GM04504 (cell line): ENCODE results near the gene ACSL1.
A peak's percentile ranks its signal among the peaks of the same experiment; 100 is the strongest.

ENCODE experiments used
- DNase-seq: peaks from one replicate; pipeline ENCODE4 v3.0.0-alpha.2; 2012; ENCODE audit warnings: low read depth

Gene ACSL1

DNA sequence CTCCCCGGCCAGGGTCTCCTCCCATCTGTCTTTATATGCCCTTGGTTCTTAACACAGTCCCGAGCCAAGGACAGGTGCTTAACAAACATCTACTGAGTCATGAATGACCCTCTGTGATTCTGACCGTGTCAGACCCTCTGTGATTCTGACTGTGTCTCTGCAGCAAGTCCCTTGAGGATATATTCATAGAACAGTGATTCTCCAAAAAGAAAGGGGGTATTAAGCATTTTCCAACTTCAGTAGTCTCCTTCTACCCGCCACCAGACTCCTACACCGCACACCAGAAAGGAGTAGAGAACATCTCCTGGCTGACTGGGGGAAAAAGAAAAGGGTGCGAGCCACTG lies 13.6 kb downstream of the ACSL1 start:
- DNase-seq = no peak

DNA sequence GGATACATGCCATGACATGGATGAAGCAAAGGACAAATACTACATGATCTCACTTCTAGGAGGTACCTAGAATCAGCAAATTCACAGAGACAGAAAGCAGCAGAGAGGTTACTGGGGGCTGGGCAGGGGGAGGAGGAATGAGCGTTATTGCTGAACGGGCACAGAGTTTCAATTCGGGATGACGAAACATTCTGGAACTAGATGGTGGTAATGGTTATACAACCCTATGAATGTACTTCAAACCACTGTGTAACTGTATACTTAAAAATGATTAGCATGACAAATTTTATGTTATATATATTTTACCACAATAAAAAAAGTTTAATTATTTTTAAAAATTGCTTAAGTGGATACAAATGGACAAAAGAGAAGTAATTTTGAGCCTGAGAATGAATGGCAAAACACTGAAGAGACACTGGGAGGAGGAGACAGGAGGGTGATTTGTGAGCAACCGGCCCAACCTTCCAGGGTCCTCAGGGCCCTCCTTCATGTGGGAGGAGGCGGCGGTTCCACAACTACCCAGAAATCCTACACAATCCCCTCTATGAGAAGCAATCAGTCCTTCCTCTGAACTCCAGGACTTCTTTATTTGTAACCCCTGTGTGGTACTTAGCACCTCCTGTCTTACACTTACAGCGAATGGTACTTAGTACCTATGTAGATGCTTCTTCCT lies 14.1 kb downstream of the ACSL1 start:
- no peak for DNase-seq

- DNase-seq = no peak
Observed at GRCh38 chr4:184810720-184811119, 15.0 kb downstream of the ACSL1 start.

DNA sequence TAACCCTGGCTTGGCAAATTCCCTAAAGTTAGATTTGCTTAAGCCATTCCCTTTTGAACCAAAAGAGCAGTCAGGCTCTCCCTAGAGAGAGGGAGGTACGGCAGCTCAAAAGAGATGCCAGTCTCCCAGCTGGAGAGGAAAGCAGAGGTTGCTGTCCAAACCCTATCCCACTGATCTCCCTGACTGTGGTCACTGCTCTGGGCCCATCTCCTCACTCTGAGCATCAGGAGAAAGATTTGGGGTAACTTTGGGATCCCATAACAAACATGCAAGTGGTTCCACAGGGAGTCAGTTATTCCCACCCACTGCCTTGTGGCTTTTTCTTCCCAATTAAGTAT lies 17.1 kb downstream of the ACSL1 start:
- DNase-seq = no peak

- DNase-seq = no peak
Observed at GRCh38 chr4:184807797-184808712, 17.7 kb downstream of the ACSL1 start.

GRCh38 chr4:184807256-184807655 lies 18.5 kb downstream of the ACSL1 start:
- no peak for DNase-seq

DNA sequence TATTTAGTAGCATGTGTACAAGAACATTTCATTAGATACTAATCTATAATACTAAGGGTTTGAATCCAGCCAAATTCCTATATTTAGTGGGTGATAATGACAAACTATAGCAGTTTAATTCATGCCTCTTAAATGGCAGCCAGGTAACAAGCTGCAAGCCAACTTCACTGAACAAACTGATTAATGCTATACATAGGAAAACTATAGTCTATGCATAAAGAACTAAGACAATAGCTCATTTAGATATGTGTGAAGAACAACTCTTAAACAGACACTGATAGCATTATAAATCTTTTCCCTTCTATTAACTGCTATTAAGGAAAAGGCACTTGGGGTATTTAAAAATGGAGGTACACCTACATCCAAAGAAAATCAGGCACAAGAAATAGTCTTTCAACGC lies 19.1 kb downstream of the ACSL1 start:
- DNase-seq = no peak

GRCh38 chr4:184806229-184806550 lies 19.6 kb downstream of the ACSL1 start:
- DNase-seq = no peak

- no peak for DNase-seq
Observed at GRCh38 chr4:184805462-184806228, 20.1 kb downstream of the ACSL1 start.

DNA sequence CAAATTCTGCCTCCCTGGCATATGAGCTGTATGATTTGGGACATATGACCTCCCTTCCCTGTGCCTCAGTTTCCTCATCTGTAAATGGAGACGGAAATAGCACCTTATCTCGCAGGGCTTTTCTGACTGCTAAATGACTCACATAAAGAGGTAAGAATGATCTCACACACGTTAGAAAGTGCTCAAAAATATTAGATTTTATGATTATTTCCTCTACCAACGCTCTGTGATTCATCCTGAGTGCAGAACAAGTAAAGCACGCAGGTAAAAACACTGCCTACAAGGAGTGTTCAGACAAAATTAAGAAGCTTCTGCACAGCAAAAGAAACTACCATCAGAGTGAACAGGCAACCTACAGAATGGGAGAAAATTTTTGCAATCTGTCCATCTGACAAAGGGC lies 21.1 kb downstream of the ACSL1 start:
- DNase-seq = no peak

- no peak for DNase-seq
Observed at GRCh38 chr4:184803874-184804273, 21.9 kb downstream of the ACSL1 start.

DNA sequence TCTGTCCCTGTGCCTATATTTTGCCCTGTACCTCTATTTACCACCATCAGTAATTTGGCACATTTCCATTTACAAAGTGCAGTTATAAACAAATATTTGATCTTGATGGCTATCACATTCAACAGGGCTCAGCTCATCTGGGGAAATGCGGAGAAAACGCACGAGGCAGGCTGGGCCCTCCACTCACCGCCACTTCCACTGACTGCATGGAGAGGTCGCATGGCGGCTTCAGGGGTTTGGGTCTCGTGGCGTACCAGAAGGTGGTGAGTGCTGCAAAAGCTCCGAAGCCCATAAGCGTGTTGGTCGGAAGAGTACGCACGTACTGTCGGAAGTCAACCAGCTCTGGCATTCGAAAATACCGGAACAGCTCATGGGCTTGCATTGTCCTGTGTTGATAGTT lies 22.6 kb downstream of the ACSL1 start:
- no peak for DNase-seq

GRCh38 chr4:184802697-184803015 lies 23.1 kb downstream of the ACSL1 start:
- no peak for DNase-seq

DNA sequence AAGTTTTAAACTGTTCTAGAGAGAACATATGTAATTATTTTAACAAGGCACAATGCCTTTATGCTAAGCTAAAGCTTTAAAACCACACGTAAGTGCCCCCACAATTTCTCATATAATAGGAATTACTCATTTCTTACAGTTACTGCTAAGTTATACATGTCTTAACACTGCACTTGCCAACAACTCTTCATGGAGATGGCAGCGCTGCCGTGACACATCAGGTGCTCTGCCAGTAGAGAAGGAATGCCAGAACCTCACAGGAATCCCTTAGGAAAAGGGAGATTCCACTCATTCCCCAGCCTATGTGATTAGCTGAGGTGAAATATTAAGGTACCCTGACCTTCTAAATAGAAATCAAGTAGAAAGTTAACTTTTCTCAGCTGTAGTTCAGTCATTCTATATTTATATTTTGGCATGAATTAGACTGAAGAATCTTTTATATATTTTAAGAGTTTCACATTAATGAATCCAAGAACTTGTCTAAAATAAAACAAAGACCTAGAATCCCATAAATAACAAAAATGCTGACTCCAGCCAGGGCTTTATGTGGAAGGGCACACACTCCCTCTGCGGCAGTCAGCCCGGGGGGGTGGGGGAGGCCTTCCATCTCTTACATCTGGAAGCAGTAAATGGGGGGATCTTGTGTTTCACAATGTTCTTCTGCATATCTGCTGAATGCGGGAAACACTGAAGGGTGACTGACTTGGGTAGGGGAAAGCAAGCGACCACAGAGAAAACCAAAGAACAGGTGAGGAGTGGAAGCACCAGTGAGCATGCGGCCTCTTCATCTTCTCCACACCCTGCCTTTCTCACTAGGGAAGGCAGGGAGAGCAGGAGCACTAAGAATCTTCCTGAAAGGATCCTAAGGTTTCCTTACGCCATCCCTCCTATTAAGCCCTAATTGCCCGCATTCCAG lies 23.7 kb downstream of the ACSL1 start:
- no peak for DNase-seq

GRCh38 chr4:184798504-184798903 lies 27.3 kb downstream of the ACSL1 start:
- DNase-seq = no peak

DNA sequence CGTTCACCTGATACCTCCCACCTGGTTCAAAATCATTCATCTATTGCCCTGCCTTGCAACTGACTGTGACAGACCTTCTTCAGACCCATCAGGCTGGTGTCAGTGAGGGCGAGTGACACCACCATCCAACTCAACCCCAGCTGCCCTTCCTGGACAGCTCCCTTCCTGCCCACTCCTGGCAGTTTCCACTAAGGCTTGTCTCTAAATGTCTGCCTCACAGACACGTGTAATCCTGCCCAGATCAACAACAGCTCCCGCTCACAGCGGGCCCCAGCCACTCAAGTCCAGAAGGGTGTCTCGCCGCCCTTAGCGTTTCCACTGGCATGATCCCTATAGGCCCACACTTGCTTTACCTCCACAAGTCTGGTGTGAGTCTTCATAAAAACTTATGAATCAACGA lies 28.9 kb downstream of the ACSL1 start:
- DNase-seq = no peak

GRCh38 chr4:184795214-184795844 lies 30.4 kb downstream of the ACSL1 start:
- DNase-seq = no peak

- DNase-seq = no peak
Observed at GRCh38 chr4:184794470-184794869, 31.3 kb downstream of the ACSL1 start.

- DNase-seq = no peak
Observed at GRCh38 chr4:184793735-184794355, 31.9 kb downstream of the ACSL1 start.

GRCh38 chr4:184792950-184793555 lies 32.7 kb downstream of the ACSL1 start:
- peak; percentile 56 for DNase-seq

GRCh38 chr4:184792334-184792733 lies 33.4 kb downstream of the ACSL1 start:
- DNase-seq = no peak
